Skeletal muscle cell (primary cell): ENCODE results near the gene PARD3B.

Experiments used
- DNase-seq: peaks from one replicate; pipeline ENCODE4 v3.0.0-alpha.2; 2010; ENCODE audit warnings: low read depth
- H3K4me3 ChIP-seq: 2 replicates; pipeline ENCODE4 v1.5.1; 2011; ENCODE audit warnings: low read depth, mild to moderate bottlenecking, control low read depth, low read length, moderate library complexity

PARD3B gene

DNA sequence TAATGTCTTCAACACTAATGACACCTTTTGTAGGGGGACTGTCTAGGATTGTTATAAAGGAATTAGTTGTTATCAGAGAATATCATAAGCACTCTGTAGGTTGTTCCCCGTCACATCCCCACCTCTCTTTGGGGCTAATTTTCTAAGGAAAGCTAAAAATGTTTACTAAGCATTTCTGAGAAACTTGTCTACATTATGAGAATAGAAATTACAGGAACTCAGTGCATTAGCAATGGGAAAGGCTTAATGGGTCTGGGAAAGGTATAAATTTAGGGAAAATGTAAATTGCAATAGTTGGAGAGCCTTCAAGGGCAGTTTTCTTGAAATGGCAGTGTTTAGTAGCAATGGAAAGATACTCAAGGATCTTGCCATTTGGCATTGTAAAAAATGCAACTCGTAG, 879.8 kb downstream of the PARD3B start:
- DNase-seq: no peak
- H3K4me3 ChIP-seq: no peak overlapping the region

DNA sequence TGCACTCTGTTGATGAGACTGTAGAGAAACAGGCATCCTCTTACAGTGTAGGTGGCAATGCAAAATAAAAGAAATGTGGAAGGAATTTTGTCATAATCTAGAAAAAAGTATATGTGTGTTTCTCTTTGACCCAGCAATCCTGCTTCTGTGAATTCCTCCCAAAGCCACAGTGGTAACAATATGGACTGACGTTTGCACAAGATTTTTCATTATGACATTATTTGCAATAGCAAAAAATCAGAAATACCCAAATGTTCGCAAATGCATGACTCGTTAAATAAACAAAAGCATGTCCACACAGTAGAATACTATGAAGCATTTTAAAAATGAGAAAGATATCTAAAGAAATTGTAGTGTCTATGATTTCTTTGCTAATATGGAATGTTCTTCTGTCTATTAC, 881.8 kb downstream of the PARD3B start:
- H3K4me3 ChIP-seq: no peak overlapping the region
- peak; percentile 71 for DNase-seq

DNA sequence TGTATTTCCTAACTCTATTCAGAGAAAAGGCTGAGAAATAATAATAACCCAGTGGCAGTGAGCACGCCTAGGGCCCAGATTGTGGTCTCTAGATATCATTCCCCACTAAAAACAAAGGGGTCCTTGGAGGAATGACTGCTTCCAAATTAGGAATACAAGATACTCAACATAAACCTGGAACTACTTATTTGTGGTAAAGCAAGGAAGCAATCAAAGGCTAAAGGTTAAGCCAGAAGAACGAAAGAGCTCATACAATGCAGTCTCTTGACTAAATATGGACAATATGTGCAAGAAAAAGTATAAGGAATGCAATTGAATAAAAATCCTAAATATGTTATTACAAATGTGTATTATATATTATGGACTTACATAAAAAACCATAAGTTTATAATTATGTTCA, 883.5 kb downstream of the PARD3B start:
- DNase-seq: no peak

GRCh38 chr2:205435970-205436369, 890.7 kb downstream of the PARD3B start:
- H3K4me3 ChIP-seq: no peak overlapping the region
- DNase-seq: no peak

More for the DNA sequence above, 883.5 kb downstream of the PARD3B start:
- H3K4me3 ChIP-seq: no peak overlapping the region

DNA sequence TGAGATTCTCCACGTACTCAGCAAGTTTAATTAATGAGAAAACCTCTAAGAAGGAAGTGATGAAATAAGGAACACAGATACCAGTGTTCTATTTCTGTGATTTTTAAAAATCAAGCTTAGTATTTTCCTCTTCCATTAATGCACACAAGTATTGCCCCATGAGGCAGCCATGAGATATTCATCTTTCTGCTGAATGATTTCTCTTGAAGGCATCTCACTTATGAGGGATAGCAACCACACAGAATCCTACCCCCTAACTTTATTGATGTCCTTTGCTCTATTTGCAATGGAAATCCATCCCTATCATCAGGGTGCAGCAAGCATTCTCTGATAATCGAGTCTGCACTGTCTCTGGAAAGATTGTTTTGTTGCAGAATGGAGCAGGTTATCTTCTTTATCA, 893.0 kb downstream of the PARD3B start:
- no peak for DNase-seq
- no peak overlapping the region for H3K4me3 ChIP-seq

DNA sequence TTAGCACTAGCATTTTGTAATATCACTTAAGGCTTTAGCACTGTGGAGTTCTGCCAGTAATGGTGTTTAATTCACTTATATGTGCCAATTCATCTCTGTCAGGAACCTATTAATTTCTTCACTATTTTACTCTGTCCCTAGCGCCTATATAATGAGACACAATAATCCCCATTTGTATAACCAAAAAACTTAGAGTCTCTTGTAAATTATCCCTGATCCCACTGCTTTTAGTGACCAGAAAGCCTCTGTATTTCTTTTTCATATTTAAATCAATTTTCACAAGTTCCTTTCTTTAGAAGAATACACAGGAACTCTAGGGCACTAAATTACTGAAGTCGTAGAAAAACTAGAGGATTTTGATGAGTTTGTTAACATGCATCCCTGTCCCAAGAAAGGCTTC, 894.3 kb downstream of the PARD3B start:
- no peak for DNase-seq
- H3K4me3 ChIP-seq: no peak overlapping the region

DNA sequence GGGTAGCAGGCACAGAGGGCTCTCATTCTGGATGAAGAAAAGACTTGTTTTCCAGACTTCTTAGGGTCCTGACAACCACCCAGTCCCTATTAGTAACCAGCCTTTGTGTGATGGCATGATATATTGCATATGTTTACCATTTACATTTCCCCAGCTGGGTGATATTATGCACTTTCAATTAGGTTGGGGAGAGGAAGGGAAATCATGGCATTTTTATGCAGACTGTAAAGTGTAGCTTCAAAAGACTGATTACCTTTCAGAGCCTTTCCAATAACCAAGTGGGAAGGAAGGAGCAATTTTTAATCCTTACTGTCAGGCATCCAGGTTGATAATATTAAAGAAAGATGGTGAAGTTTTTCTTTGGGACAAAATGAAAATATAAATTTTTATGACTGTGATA, 896.2 kb downstream of the PARD3B start:
- no peak overlapping the region for H3K4me3 ChIP-seq
- DNase-seq: no peak

- no peak for DNase-seq
- H3K4me3 ChIP-seq: no peak overlapping the region
Observed at GRCh38 chr2:205448189-205448588, 902.9 kb downstream of the PARD3B start.

DNA sequence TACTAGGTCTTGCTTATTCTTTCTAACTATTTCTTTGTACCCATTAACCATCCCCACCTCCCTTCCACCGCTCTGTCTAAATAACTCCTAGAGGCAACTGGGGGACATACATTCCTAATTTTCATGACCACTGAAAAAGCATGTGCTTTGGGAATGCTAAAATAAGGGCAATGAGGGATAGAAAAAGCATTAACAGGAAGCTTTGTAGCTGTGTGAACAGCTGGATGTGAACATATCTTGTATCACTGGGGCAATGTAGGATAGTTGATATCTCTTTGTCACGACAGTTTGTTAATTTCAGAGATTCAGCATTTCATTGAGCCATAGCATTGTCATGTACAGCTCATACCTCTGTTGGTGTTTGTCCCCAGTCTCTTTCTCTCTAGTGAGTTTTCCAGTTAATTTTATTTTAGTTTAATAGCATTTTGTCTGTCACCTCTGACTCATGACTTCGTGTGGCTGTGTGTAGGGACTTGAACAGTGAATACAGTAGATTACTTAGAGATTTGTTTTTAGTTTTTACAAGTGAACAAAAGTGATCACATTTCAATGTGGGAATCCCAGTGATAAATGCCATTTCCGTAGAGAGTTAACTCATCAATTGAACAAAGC, 906.7 kb downstream of the PARD3B start:
- H3K4me3 ChIP-seq: no peak overlapping the region
- no peak for DNase-seq

- no peak overlapping the region for H3K4me3 ChIP-seq
Observed at GRCh38 chr2:205453202-205453601, 907.9 kb downstream of the PARD3B start.

GRCh38 chr2:205456682-205457081, 911.4 kb downstream of the PARD3B start:
- DNase-seq: no peak
- H3K4me3 ChIP-seq: no peak overlapping the region

More at GRCh38 chr2:205453202-205453601, 907.9 kb downstream of the PARD3B start:
- no peak for DNase-seq

DNA sequence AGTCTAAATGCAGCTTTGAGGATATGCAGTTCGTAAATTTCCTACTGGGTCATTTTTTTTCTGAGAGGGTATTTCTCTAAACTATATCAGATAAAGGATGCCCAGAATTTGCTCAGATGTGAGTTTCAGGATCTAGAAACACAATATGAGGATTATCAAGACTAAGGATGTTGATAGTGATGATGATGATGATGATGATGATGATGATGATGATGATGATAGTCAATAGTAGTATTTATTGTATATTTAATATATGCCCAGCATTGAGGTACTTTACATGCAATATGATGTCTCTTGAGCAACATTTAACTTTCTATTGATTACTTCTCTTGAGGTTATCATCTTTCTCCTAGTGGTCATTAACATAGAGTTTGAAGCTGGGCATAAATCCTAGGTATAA, 914.9 kb downstream of the PARD3B start:
- DNase-seq: no peak
- H3K4me3 ChIP-seq: no peak overlapping the region

GRCh38 chr2:205461169-205461568, 915.9 kb downstream of the PARD3B start:
- no peak for DNase-seq
- H3K4me3 ChIP-seq: no peak overlapping the region

DNA sequence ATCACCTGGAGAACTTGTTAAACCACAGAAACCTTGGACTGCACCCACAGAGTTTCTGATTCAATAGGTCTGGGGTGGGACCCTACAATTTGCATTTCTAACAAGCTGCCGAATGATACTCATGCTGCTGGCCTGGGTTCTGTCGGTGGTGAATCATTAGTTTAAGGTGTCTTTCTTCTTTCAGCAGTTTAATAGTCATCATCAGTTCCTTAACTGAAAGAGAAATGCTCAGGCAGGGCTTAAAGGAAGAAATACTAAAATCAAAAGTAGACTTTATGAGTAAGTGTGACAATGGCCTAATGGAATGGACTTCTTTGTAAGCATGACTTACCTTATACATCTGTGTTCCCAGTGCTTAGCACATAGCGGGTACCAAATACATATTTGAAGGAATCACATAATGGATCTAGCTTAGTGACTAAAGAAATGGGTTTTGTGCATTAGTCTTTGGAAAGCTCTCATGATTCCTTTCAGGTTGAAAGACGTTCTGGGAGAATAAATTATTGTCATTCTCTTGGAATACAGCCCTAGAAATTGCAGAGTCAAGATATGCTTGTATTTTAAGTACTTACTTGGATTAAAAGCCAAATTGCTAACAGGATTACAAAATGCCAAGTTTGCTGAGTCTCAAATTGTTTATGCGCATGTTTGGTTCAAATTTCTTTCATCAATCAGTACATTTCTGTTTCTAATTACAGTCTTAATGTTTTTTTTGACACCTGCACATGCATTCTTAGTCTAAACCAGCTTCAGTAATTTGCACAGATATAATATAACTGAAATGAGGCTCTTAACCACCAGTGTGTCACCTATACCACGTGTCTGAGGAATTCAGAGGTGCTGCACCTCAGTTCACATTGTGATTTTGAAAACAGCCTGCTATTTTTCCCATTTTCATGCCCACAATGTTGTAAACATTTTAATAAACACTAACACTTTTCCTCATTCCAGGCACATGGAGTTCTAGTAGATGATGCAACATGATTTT, 916.7 kb downstream of the PARD3B start:
- no peak for DNase-seq
- H3K4me3 ChIP-seq: no peak overlapping the region

- H3K4me3 ChIP-seq: no peak overlapping the region
- no peak for DNase-seq
Observed at GRCh38 chr2:205462681-205463345, 917.5 kb downstream of the PARD3B start.

DNA sequence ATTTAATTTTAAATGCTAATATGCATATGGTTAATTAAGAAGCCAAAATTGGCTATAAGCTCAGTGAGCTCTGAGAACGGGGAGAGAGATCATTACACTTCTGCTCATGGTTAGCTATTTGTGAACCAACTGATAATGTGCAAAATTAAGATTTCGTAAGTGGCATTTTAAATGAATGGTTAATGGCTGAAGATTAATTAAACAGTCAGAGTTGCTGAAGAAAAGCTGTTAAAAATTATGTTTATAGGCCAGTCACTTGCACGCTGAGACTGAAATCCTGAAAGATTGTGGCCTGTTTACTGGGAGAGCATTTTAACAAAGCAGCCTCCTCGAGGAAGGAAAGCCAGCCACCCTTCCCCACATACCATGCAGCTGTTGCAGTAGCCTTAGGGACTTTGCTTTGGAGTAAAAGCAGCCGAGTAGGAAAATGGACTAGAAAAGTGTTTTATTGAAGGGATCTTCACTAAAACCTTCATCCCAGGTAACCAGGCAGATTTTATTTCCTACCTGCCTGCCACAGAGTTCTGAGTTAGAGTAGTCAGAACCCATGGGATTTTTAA, 918.3 kb downstream of the PARD3B start:
- no peak overlapping the region for H3K4me3 ChIP-seq
- no peak for DNase-seq

GRCh38 chr2:205464681-205465080, 919.4 kb downstream of the PARD3B start:
- no peak overlapping the region for H3K4me3 ChIP-seq
- no peak for DNase-seq

DNA sequence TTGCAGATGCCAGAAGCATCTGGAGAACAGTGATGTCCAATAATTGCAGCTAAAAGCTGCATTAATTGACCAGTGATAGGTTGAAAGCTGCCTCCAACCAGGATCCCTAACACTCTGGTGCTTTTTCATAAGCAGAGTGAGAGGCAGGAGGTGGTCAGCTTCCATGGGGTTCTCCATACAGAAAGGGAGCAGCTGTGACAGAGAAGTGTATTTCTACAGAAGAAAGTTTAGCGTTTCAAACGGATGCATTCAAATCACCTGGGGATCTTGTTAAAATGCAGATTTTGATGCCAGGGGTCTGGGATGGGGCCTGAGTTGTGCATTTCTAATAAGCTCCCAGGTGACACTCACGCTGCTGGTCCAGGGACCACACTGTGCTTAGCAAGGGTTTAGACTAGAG, 920.5 kb downstream of the PARD3B start:
- DNase-seq: no peak
- no peak overlapping the region for H3K4me3 ChIP-seq

GRCh38 chr2:205471776-205472175, 926.5 kb downstream of the PARD3B start:
- no peak for DNase-seq

GRCh38 chr2:205473791-205474190, 928.5 kb downstream of the PARD3B start:
- no peak for DNase-seq

More at GRCh38 chr2:205471776-205472175, 926.5 kb downstream of the PARD3B start:
- no peak overlapping the region for H3K4me3 ChIP-seq

More at GRCh38 chr2:205473791-205474190, 928.5 kb downstream of the PARD3B start:
- H3K4me3 ChIP-seq: no peak overlapping the region
